Panc1 (cell line): Measurements from ENCODE around the gene CMTM4.

Source experiments
- SIN3A ChIP-seq: IDR thresholded peaks from 2 replicates; pipeline ENCODE4 v1.6.1; 2012; ENCODE audit warnings: low read depth, mild to moderate bottlenecking, low read length, moderate library complexity, borderline replicate concordance; ENCODE audit not compliant: insufficient read depth
- TF ChIP-seq, protein P1 (sequence below): fragments of 450-650 bp; IDR thresholded peaks from 2 replicates; pipeline ENCODE4 v1.5.1; 2017; ENCODE audit warnings: mild to moderate bottlenecking

DNA sequence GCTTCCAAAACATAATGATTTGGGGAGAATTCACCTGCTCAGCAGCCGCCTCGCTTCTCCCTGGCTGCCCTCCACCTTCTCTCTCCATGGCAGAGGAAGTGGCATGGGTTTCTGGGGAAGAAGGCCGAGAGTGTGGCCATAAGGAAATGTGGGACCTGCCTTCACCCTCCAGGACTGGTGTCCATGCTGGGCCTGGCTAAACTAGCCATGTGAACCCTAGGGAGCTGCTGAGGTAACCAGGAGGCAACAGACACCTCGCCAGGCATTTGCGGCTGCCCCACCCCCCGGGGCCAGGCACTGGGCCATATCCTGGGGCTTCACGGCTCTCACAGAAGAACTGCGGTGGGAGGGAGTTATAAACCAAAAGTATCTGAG is 9.9 kb upstream of the CMTM4 start:
- TF ChIP-seq SIN3A: no peak
- TF ChIP-seq, protein P1, sequence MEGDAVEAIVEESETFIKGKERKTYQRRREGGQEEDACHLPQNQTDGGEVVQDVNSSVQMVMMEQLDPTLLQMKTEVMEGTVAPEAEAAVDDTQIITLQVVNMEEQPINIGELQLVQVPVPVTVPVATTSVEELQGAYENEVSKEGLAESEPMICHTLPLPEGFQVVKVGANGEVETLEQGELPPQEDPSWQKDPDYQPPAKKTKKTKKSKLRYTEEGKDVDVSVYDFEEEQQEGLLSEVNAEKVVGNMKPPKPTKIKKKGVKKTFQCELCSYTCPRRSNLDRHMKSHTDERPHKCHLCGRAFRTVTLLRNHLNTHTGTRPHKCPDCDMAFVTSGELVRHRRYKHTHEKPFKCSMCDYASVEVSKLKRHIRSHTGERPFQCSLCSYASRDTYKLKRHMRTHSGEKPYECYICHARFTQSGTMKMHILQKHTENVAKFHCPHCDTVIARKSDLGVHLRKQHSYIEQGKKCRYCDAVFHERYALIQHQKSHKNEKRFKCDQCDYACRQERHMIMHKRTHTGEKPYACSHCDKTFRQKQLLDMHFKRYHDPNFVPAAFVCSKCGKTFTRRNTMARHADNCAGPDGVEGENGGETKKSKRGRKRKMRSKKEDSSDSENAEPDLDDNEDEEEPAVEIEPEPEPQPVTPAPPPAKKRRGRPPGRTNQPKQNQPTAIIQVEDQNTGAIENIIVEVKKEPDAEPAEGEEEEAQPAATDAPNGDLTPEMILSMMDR: no peak
